HS-5 (cell line): ENCODE data around the gene MYCT1.
A peak's percentile ranks its signal among the peaks of the same experiment; 100 is the strongest.
"Not testable (repeated sequence)": the region's sequence is repeated elsewhere in the genome, so short reads cannot be mapped to it uniquely, and the experiment has no call there.

Experiments used
- DNase-seq: peaks from one replicate; pipeline ENCODE4 v3.0.0-alpha.2; 2012; ENCODE audit warnings: low read depth

The MYCT1 gene, protein sequence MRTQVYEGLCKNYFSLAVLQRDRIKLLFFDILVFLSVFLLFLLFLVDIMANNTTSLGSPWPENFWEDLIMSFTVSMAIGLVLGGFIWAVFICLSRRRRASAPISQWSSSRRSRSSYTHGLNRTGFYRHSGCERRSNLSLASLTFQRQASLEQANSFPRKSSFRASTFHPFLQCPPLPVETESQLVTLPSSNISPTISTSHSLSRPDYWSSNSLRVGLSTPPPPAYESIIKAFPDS

DNA sequence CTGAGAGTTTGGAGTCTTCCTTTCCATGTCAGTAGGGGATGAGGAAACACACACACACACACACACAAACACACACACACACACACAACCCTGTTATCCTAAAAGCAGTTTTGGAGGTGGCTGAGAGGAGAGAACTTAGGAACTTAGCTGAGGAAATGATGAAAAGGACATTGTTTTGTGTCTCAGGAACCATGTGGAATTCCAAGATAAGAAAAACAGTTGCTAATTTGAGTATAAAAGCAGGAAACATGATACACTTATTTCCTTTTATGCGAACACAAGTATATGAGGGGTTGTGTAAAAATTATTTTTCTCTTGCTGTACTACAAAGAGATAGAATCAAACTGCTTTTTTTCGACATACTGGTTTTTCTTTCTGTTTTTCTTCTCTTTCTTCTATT is at the start of gene MYCT1:
Gene MYCT1, plus strand, starts transcription at position 264 of the 400 bp plus-strand sequence. Its CDS starts 6 bp downstream, at position 270.
- no peak for DNase-seq

DNA sequence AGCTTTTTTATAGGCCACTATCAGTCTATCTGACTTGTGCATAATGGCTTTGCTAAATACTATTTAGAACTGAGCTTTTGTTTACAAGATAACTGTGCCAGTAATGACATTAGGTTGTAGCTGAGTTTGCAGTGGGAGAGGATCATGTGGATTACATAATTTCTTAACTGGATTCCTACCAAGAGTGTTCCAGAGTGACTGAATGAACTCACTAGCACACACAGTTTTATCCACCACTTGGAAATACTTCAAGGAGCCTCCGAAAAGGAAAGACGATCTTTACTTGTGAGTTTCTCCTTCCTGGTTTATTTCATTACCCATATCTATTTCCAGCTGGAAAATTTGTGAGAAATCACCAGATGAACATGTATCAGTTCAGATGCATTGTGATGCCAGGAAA is 49.6 kb upstream of the MYCT1 start:
- DNase-seq: no peak

- no peak for DNase-seq
Measured at GRCh38 chr6:152651986-152652385, 45.7 kb upstream of the MYCT1 start.

- DNase-seq: no peak
Measured at GRCh38 chr6:152661776-152662175, 35.9 kb upstream of the MYCT1 start.

- no peak for DNase-seq
Measured at GRCh38 chr6:152669895-152670294, 27.8 kb upstream of the MYCT1 start.

- DNase-seq: no peak
Measured at GRCh38 chr6:152671171-152671570, 26.5 kb upstream of the MYCT1 start.

- DNase-seq: no peak
Measured at GRCh38 chr6:152673236-152673635, 24.5 kb upstream of the MYCT1 start.

DNA sequence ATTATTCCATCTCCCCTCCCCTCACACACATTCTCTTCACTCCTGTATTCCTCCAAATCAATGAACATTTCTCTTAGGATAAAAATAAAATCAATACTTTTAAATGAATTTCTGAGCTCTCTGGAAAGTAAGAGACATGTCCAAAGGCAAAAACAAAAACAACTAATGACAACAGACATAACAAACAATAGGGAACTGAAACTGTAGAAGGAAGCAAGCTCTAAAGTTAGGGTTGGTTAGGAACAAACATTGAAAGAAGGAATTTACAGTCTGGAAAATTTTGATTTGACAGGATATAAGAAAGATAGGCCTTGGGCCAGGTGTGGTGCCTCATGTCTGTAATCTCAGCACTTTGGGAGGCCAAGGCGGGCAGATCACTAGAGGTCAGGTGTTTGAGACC is 17.5 kb upstream of the MYCT1 start:
- no peak for DNase-seq

- no peak for DNase-seq
Measured at GRCh38 chr6:152680879-152681517, 16.7 kb upstream of the MYCT1 start.

- no peak for DNase-seq
Measured at GRCh38 chr6:152682141-152682540, 15.6 kb upstream of the MYCT1 start.

DNA sequence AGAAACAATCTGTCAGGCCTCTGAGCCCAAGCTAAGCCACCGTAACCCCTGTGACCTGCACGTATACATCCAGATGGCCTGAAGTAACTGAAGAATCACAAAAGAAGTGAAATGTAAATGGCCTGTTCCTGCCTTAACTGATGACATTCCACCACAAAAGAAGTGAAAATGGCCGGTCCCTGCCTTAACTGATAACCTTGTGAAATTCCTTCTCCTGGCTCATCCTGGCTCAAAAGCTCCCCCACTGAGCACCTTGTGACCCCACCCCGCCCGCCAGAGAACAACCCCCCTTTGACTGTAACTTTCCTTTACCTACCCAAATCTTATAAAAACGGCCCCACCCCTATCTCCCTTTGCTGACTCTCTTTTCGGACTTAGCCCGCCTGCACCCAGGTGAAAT is 14.8 kb upstream of the MYCT1 start:
- not testable (repeated sequence) for DNase-seq

DNA sequence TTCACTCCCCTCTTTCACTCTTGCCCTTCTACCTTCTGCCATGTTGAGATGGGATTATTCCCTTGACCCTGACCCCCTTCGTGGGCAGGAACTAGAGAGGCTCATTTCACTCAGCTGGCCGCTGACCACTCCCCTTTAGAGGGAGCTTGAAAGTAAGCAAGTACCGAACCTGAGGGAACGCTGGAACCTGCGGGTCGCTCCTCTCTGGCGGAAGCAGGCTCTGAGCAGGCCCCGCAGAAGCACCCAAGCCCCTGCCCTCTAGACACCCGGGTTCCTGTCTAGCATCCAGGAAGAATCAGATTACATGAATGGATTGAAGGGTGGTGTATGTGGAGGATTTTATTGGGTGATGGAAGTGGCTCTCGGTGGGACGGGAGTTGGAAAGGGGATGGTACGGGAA is 11.9 kb upstream of the MYCT1 start:
- no peak for DNase-seq

DNA sequence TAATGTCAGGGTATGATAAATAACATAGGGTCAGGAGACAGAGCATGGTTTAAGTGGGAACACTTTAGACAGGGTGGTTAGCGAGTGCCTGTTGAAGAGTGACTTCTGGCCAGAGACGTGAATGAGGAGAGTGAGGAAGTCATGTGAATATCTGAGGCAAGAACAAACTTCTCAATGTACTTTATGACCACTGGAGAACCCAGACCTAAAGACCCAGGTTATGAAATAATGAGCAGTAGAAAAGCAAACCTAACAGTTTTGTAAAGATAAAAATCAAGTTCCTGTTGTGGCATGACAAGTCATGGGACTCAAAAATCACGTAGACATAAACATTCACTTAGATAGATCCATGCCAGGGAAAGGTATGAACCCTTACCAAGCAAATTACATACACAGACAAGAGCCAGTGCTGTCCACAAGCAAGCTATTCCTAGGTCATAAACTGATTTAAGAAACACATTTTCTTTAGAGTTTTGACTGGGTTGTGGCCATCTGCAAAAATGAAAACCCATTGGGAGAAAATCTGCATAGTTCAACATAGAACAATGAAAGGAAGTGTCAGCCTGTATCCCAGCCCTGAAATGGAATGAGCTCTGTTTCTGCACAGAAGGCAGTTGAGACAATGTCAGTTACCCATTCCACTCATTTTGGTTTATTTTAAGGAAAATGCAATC is 2.2 kb upstream of the MYCT1 start:
- no peak for DNase-seq

GRCh38 chr6:152696522-152696921 is 1.2 kb upstream of the MYCT1 start:
- peak; percentile 81 for DNase-seq

GRCh38 chr6:152698692-152699091 is 995 bp downstream of the MYCT1 start:
- DNase-seq: no peak

DNA sequence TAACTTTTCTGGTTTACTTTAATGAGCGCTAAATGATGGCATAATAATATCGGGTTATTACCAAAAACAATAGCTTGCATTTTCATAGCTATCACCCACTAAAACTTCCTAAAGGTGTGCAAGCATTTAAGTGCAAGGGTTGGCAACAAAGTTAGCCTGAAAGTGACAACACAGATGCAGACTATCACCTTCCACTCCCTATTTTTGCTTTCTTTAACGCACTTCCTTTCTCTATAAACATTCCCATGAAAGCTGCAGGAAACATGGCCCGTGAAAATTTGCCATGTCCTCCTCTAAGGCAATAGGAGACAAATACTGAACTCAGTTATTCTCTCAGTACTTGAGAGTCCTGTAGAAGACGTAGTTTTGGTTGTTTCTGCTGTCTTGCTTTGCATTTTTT is 2.7 kb downstream of the MYCT1 start:
- DNase-seq: no peak

GRCh38 chr6:152701081-152701862 is 3.6 kb downstream of the MYCT1 start:
- no peak for DNase-seq

- no peak for DNase-seq
Measured at GRCh38 chr6:152701863-152702401, 4.2 kb downstream of the MYCT1 start.

DNA sequence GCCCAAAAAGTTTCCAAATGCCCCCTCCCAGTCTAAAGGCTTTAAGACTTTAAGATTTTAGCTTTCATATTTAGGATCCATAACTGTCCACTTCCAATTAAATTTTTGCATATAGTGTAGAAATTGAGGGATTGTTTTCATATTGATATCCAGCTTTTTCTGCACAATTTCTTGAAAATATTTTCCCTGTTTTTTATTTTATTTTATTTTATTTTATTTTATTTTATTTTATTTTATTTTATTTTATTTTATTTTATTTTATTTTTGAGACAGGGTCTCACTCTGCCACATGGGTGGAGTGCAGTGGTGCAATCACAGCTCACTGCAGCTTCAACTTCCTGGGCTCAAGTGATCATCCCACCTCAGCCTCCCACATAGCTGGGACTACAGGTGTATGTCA is 6.1 kb downstream of the MYCT1 start:
- not testable (repeated sequence) for DNase-seq

GRCh38 chr6:152705327-152705726 is 7.6 kb downstream of the MYCT1 start:
- no peak for DNase-seq

- no peak for DNase-seq
Measured at GRCh38 chr6:152716322-152716721, 18.6 kb downstream of the MYCT1 start.

DNA sequence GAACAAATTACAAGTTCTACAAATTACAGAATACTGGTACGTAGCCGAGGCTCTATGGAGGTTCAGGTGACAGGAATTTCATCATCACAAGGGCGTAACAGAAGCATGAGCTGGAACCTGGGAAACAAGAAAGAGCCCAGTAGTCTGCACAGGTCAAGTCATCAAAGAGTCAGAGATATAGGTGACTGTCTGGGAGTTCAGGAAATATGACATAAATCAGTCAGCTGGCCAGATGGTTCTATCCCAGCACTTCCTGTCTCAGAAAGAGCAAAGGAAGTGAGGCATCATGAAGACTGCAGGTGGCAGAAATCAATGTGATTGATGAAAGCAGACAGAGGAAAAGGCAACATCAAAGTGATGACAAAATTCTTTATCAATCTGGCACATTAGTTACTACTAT is 23.3 kb downstream of the MYCT1 start:
- DNase-seq: no peak
